C4-2B (cell line): ENCODE results near the gene POLR2A.

Experiments
- ZFX ChIP-seq: fragments of 450-650 bp; IDR thresholded peaks from 2 replicates; pipeline ENCODE4 v1.6.1; 2017
- TF ChIP-seq, protein P1 (sequence below): fragments of 450-650 bp; conservative IDR thresholded peaks from 2 replicates; pipeline ENCODE4 v1.5.1; 2017; ENCODE audit warnings: mild to moderate bottlenecking

GRCh38 chr17:7463372-7463846 lies 20.8 kb upstream of the POLR2A start:
- TF ChIP-seq, protein P1, sequence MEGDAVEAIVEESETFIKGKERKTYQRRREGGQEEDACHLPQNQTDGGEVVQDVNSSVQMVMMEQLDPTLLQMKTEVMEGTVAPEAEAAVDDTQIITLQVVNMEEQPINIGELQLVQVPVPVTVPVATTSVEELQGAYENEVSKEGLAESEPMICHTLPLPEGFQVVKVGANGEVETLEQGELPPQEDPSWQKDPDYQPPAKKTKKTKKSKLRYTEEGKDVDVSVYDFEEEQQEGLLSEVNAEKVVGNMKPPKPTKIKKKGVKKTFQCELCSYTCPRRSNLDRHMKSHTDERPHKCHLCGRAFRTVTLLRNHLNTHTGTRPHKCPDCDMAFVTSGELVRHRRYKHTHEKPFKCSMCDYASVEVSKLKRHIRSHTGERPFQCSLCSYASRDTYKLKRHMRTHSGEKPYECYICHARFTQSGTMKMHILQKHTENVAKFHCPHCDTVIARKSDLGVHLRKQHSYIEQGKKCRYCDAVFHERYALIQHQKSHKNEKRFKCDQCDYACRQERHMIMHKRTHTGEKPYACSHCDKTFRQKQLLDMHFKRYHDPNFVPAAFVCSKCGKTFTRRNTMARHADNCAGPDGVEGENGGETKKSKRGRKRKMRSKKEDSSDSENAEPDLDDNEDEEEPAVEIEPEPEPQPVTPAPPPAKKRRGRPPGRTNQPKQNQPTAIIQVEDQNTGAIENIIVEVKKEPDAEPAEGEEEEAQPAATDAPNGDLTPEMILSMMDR, result no peak
- TF ChIP-seq ZFX, result no peak
